Keratinocyte (primary cell): ENCODE results near the gene BMP7. TPM values are rescaled to one million over a fixed set of nuclear protein-coding genes. Genes with fewer than 3 reads are reported as not detected.

Experiments used
- DNase-seq: peaks from one replicate; pipeline ENCODE4 v3.0.0-alpha.2; 2011; ENCODE audit warnings: low read depth, missing footprints, low spot score
- FAIRE-seq: peaks from 2 replicates; lab custom pipeline; 2011; peaks lifted over from hg19 to GRCh38; lab: Jason Lieb, UNC
- H2AFZ ChIP-seq: 2 replicates; pipeline ENCODE4 v1.6.0; 2012; ENCODE audit warnings: low read length, control low read depth, inconsistent platforms; ENCODE audit not compliant: control insufficient read depth
- H3K27ac ChIP-seq: 2 replicates; pipeline ENCODE4 v1.5.1; 2011; ENCODE audit warnings: low read length; ENCODE audit not compliant: control insufficient read depth, insufficient read depth
- H3K27me3 ChIP-seq: 3 replicates; pipeline ENCODE4 v1.6.0; 2011; ENCODE audit warnings: low read length; ENCODE audit not compliant: control insufficient read depth, insufficient read depth; ENCODE audit errors: extremely low read depth
- H3K36me3 ChIP-seq, 2 experiments: 2 replicates in 1 of 2; 3 replicates in 1 of 2; pipeline ENCODE4 v1.5.1; 2011; ENCODE audit warnings: low read length in 2 of 2, mild to moderate bottlenecking in 1 of 2; ENCODE audit not compliant: control insufficient read depth in 2 of 2, insufficient read depth in 2 of 2; ENCODE audit errors: extremely low read depth in 1 of 2
- H3K4me1 ChIP-seq: 3 replicates; pipeline ENCODE4 v1.5.1; 2011; ENCODE audit warnings: low read length; ENCODE audit not compliant: control insufficient read depth, insufficient read depth; ENCODE audit errors: extremely low read depth
- H3K4me2 ChIP-seq: 3 replicates; pipeline ENCODE4 v1.6.0; 2011; ENCODE audit warnings: low read depth, low read length; ENCODE audit not compliant: control insufficient read depth, insufficient read depth; ENCODE audit errors: extremely low read depth
- H3K4me3 ChIP-seq, 3 experiments: fragments of 200-600 bp in 1 of 3; sonication (generic) in 1 of 3; 2 replicates in 2 of 3; 3 replicates in 1 of 3; pipeline ENCODE4 v1.5.1; 2011 to 2016; ENCODE audit warnings: low read length in 3 of 3, mild to moderate bottlenecking in 3 of 3, control low read depth in 2 of 3, inconsistent platforms in 1 of 3, low read depth in 1 of 3, mixed read lengths in 1 of 3, mixed run types in 1 of 3, moderate library complexity in 1 of 3; ENCODE audit not compliant: control insufficient read depth in 2 of 3, insufficient read depth in 2 of 3; ENCODE audit errors: extremely low read depth in 1 of 3
- H3K79me2 ChIP-seq: 2 replicates; pipeline ENCODE4 v1.6.0; 2012; ENCODE audit warnings: low read length; ENCODE audit not compliant: control insufficient read depth, insufficient read depth
- H3K9ac ChIP-seq: 3 replicates; pipeline ENCODE4 v1.6.0; 2011; ENCODE audit warnings: low read length; ENCODE audit not compliant: control insufficient read depth, insufficient read depth; ENCODE audit errors: extremely low read depth
- H3K9me1 ChIP-seq: 3 replicates; pipeline ENCODE4 v1.6.0; 2011; ENCODE audit warnings: low read length; ENCODE audit not compliant: control insufficient read depth, insufficient read depth; ENCODE audit errors: extremely low read depth
- H3K9me3 ChIP-seq: 2 replicates; pipeline ENCODE4 v1.5.1; 2012; ENCODE audit warnings: low read depth, low read length; ENCODE audit not compliant: control insufficient read depth
- H4K20me1 ChIP-seq: 3 replicates; pipeline ENCODE4 v1.6.0; 2011; ENCODE audit warnings: low read length; ENCODE audit not compliant: control insufficient read depth, insufficient read depth; ENCODE audit errors: extremely low read depth
- CTCF ChIP-seq, 3 experiments: IDR thresholded peaks in 1 of 3; conservative IDR thresholded peaks in 1 of 3; optimal IDR thresholded peaks in 1 of 3; 2 replicates in 2 of 3; 3 replicates in 1 of 3; pipeline versions ENCODE3 to v1.5.1; 2011; ENCODE audit warnings: low read length in 3 of 3, mild to moderate bottlenecking in 3 of 3, moderate library complexity in 2 of 3, control low read depth in 1 of 3, inconsistent platforms in 1 of 3; ENCODE audit not compliant: insufficient read depth in 2 of 3; ENCODE audit errors: extremely low read depth in 1 of 3
- EZH2 ChIP-seq: IDR thresholded peaks from one replicate; pipeline ENCODE4 v1.6.1; 2012; ENCODE audit warnings: inconsistent platforms, mild to moderate bottlenecking, low read length, moderate library complexity
- dilution Hi-C: fragments of 300-500 bp; cut with MboI; formaldehyde crosslinking; loops from one replicate; pipeline ENCODE4 v1.7.0; 2020; ENCODE audit warnings: low sequenced_read_pairs; ENCODE audit not compliant: extremely low pct_ligation_motif_present
- polyA plus RNA-seq, 5 experiments: library from polyadenylated mRNA; depleted of rRNA in 3 of 5; stranded (reverse) in 3 of 5; stranded (forward) in 1 of 5; unstranded in 1 of 5; fragments of >200 nt; gene quantifications; 1 replicate in 1 of 5; 2 replicates in 3 of 5; 3 replicates in 1 of 5; pipeline versions ENCODE4 v1.2.1 to v1.2.3, GENCODE V29; 2011 to 2012; ENCODE audit warnings: missing spikeins in 2 of 5, low read depth in 1 of 5, low replicate concordance in 1 of 5

The BMP7 gene
- polyA plus RNA-seq, 1 donor (not counting 4 experiments of a cell fraction or from before 2014, with no cell fraction given) = 0.29 TPM

- H3K27ac ChIP-seq = no peak overlapping the region
- no peak for FAIRE-seq
- H3K4me2 ChIP-seq = peak overlapping the region; percentile 58
Observed at GRCh38 chr20:57211908-57212533, 54.4 kb downstream of the BMP7 start.

GRCh38 chr20:57211406-57211805 lies 55.0 kb downstream of the BMP7 start:
- Histone ChIP-seq H3K36me3 (no peaks in the 10 kb centered on the region), H3K4me3 (no peak overlapping the region), H3K9ac (no peak overlapping the region), H3K4me2 (no peak overlapping the region), H3K4me1 (peaks cover 12% of the 10 kb centered on the region), H3K9me1 (no peaks in the 10 kb centered on the region), H3K27me3 (peaks cover 38% of the 10 kb centered on the region), H4K20me1 (peaks cover 2% of the 10 kb centered on the region), H3K9me3 (peaks cover 5% of the 10 kb centered on the region), H2AFZ (no peak overlapping the region), H3K27ac (no peak overlapping the region), H3K79me2 (no peaks in the 10 kb centered on the region)
- TF ChIP-seq EZH2 = no peak
- TF ChIP-seq CTCF (optimal IDR thresholded peaks at IDR 0.05 in 1 of 3, IDR thresholded peaks at IDR 0.05 in 1 of 3, conservative IDR thresholded peaks at IDR 0.05 in 1 of 3; ENCODE audit: extremely low read depth in 1 of 3, insufficient read depth in 2 of 3, low read length in 3 of 3) = no peak
- no peak for DNase-seq
- dilution Hi-C loops = no loop called here
- no peak for FAIRE-seq

More at GRCh38 chr20:57211908-57212533, 54.4 kb downstream of the BMP7 start:
- peaks cover 38% of the 10 kb centered on the region for H3K27me3 ChIP-seq
- no peaks in the 10 kb centered on the region for H3K79me2 ChIP-seq
- peaks cover 12% of the 10 kb centered on the region for H3K4me1 ChIP-seq
- no peaks in the 10 kb centered on the region for H3K9me1 ChIP-seq
- H3K4me3 ChIP-seq = no peak overlapping the region
- TF ChIP-seq CTCF (optimal IDR thresholded peaks at IDR 0.05 in 1 of 3, IDR thresholded peaks at IDR 0.05 in 1 of 3, conservative IDR thresholded peaks at IDR 0.05 in 1 of 3; ENCODE audit: extremely low read depth in 1 of 3, insufficient read depth in 2 of 3, low read length in 3 of 3) (no peak), EZH2 (no peak)
- H2AFZ ChIP-seq = peak overlapping the region; percentile 39
- dilution Hi-C loops = no loop called here
- H3K9me3 ChIP-seq = peaks cover 4% of the 10 kb centered on the region
- peaks cover 2% of the 10 kb centered on the region for H4K20me1 ChIP-seq
- no peaks in the 10 kb centered on the region for H3K36me3 ChIP-seq
- H3K9ac ChIP-seq = peak overlapping the region; percentile 40
- no peak for DNase-seq
